ENCODE measurements around the gene TMEM190. TPM values are rescaled to one million over a fixed set of nuclear protein-coding genes. Genes with fewer than 3 reads are reported as not detected.

TMEM190 gene
- total and polyA plus RNA-seq, 9 of the 15 experiments (the other 6 are each of a cell fraction or from before 2014, with no cell fraction given): not detected

GRCh38 chr19:55385724-55386492 is 9.3 kb downstream of the TMEM190 start, which contains the start of gene RPL28 (continued):
- TF ChIP-seq SMAD1 (IDR thresholded peaks at IDR 0.05; ENCODE audit: low read depth, low read length, partially characterized antibody) (peak; percentile 87), ZNF699 (CRISPR knock-in tag; IDR thresholded peaks at IDR 0.05; ENCODE audit: insufficient replicate concordance) (no peak), ZNF384 (IDR thresholded peaks at IDR 0.05; ENCODE audit: low read depth, low read length) (no peak), SNAPC5 (CRISPR knock-in tag; IDR thresholded peaks at IDR 0.05) (no peak), FOSL1 (tag; conservative IDR thresholded peaks at IDR 0.05) (peak; percentile 10; the same call in 1 of the 2 replicates), ZKSCAN3 (CRISPR knock-in tag; IDR thresholded peaks at IDR 0.05) (no peak), FIP1L1 (IDR thresholded peaks at IDR 0.05; ENCODE audit: low read depth, low read length, poor library complexity, severe bottlenecking) (no peak), NCOR1 (IDR thresholded peaks at IDR 0.05) (no peak), UBTF (IDR thresholded peaks at IDR 0.05; ENCODE audit: borderline replicate concordance in 1 of 2, low read depth in 2 of 2, low read length in 2 of 2) (0 out of 4 replicates have a peak, but pooled peaks of 1 of the 2 experiments have one; percentile 44), PTTG1 (tag; IDR thresholded peaks at IDR 0.05; ENCODE audit: low read depth) (no peak), MEF2D (tag; conservative IDR thresholded peaks at IDR 0.05; ENCODE audit: low read depth) (no peak), BCL6 (CRISPR knock-in tag; IDR thresholded peaks at IDR 0.05) (no peak), SMARCA5 (IDR thresholded peaks at IDR 0.05) (0 out of 2 replicates have a peak, but pooled peaks have one; percentile 64), VEZF1 (CRISPR knock-in tag; IDR thresholded peaks at IDR 0.05) (0 out of 2 replicates have a peak, but pooled peaks have one; percentile 8), CHD2 (IDR thresholded peaks at IDR 0.05; ENCODE audit: low read depth, low read length) (no peak), RBM25 (IDR thresholded peaks at IDR 0.05; ENCODE audit: low read depth, low read length, severe bottlenecking) (no peak)
- TF ChIP-seq, protein P1, sequence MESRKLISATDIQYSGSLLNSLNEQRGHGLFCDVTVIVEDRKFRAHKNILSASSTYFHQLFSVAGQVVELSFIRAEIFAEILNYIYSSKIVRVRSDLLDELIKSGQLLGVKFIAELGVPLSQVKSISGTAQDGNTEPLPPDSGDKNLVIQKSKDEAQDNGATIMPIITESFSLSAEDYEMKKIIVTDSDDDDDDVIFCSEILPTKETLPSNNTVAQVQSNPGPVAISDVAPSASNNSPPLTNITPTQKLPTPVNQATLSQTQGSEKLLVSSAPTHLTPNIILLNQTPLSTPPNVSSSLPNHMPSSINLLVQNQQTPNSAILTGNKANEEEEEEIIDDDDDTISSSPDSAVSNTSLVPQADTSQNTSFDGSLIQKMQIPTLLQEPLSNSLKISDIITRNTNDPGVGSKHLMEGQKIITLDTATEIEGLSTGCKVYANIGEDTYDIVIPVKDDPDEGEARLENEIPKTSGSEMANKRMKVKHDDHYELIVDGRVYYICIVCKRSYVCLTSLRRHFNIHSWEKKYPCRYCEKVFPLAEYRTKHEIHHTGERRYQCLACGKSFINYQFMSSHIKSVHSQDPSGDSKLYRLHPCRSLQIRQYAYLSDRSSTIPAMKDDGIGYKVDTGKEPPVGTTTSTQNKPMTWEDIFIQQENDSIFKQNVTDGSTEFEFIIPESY (CRISPR knock-in tag; IDR thresholded peaks at IDR 0.05): peak; percentile 57
- TF ChIP-seq, protein P2, sequence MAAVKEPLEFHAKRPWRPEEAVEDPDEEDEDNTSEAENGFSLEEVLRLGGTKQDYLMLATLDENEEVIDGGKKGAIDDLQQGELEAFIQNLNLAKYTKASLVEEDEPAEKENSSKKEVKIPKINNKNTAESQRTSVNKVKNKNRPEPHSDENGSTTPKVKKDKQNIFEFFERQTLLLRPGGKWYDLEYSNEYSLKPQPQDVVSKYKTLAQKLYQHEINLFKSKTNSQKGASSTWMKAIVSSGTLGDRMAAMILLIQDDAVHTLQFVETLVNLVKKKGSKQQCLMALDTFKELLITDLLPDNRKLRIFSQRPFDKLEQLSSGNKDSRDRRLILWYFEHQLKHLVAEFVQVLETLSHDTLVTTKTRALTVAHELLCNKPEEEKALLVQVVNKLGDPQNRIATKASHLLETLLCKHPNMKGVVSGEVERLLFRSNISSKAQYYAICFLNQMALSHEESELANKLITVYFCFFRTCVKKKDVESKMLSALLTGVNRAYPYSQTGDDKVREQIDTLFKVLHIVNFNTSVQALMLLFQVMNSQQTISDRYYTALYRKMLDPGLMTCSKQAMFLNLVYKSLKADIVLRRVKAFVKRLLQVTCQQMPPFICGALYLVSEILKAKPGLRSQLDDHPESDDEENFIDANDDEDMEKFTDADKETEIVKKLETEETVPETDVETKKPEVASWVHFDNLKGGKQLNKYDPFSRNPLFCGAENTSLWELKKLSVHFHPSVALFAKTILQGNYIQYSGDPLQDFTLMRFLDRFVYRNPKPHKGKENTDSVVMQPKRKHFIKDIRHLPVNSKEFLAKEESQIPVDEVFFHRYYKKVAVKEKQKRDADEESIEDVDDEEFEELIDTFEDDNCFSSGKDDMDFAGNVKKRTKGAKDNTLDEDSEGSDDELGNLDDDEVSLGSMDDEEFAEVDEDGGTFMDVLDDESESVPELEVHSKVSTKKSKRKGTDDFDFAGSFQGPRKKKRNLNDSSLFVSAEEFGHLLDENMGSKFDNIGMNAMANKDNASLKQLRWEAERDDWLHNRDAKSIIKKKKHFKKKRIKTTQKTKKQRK (IDR thresholded peaks at IDR 0.05; ENCODE audit: borderline replicate concordance, low read depth, low read length): no peak

All from K562 (cell line).